BE2C (cell line): ENCODE measurements around the gene CRISP2.

Experiments
- DNase-seq: peaks from one replicate; pipeline ENCODE4 v3.0.0-alpha.2; 2020
- H3K27me3 ChIP-seq: fragments of 250-450 bp; sonication (Bioruptor Pico); 2 replicates; pipeline ENCODE4 v1.5.1; 2020; ENCODE audit warnings: mild to moderate bottlenecking
- H3K36me3 ChIP-seq: fragments of 250-450 bp; sonication (Bioruptor Pico); 2 replicates; pipeline ENCODE4 v1.5.1; 2020; ENCODE audit warnings: mild to moderate bottlenecking
- H3K4me1 ChIP-seq: fragments of 250-450 bp; sonication (Bioruptor Pico); 2 replicates; pipeline ENCODE4 v1.5.1; 2020
- H3K4me3 ChIP-seq: 2 replicates; pipeline ENCODE4 v1.5.1; 2011; ENCODE audit warnings: low read depth, low read length
- H3K9me3 ChIP-seq: fragments of 250-450 bp; sonication (Bioruptor Pico); 2 replicates; pipeline ENCODE4 v1.5.1; 2020
- CTCF ChIP-seq: IDR thresholded peaks from 2 replicates; pipeline ENCODE4 v1.5.1; 2012; ENCODE audit warnings: mild to moderate bottlenecking, low read depth, low read length

Gene CRISP2

GRCh38 chr6:49649988-49650387, 63.4 kb downstream of the CRISP2 start:
- no peak for DNase-seq
- no peaks in the 10 kb centered on the region for H3K9me3 ChIP-seq
- H3K4me3 ChIP-seq: no peak overlapping the region
- H3K36me3 ChIP-seq: no peaks in the 10 kb centered on the region
- no peaks in the 10 kb centered on the region for H3K4me1 ChIP-seq
- H3K27me3 ChIP-seq: no peaks in the 10 kb centered on the region
- no peak for TF ChIP-seq CTCF

GRCh38 chr6:49648036-49648435, 65.3 kb downstream of the CRISP2 start:
- H3K4me3 ChIP-seq: no peak overlapping the region
- H3K9me3 ChIP-seq: no peaks in the 10 kb centered on the region
- H3K27me3 ChIP-seq: no peaks in the 10 kb centered on the region
- H3K4me1 ChIP-seq: no peaks in the 10 kb centered on the region
- DNase-seq: no peak
- H3K36me3 ChIP-seq: no peaks in the 10 kb centered on the region
- no peak for TF ChIP-seq CTCF

- no peaks in the 10 kb centered on the region for H3K27me3 ChIP-seq
- TF ChIP-seq CTCF: no peak
- H3K4me3 ChIP-seq: no peak overlapping the region
- H3K9me3 ChIP-seq: no peaks in the 10 kb centered on the region
- no peak for DNase-seq
- no peaks in the 10 kb centered on the region for H3K4me1 ChIP-seq
- H3K36me3 ChIP-seq: no peaks in the 10 kb centered on the region
Measured at GRCh38 chr6:49647476-49647875, 65.9 kb downstream of the CRISP2 start.

- Histone ChIP-seq H3K36me3 (no peaks in the 10 kb centered on the region), H3K4me3 (no peak overlapping the region), H3K27me3 (no peaks in the 10 kb centered on the region), H3K9me3 (no peaks in the 10 kb centered on the region), H3K4me1 (no peaks in the 10 kb centered on the region)
- DNase-seq: no peak
- TF ChIP-seq CTCF: no peak
Measured at GRCh38 chr6:49646942-49647341, 66.4 kb downstream of the CRISP2 start.

- TF ChIP-seq CTCF: no peak
- Histone ChIP-seq H3K36me3 (no peaks in the 10 kb centered on the region), H3K9me3 (no peaks in the 10 kb centered on the region), H3K27me3 (no peaks in the 10 kb centered on the region), H3K4me3 (no peak overlapping the region), H3K4me1 (no peaks in the 10 kb centered on the region)
- DNase-seq: no peak
Measured at GRCh38 chr6:49646130-49646824, 67.1 kb downstream of the CRISP2 start.

- H3K27me3 ChIP-seq: no peaks in the 10 kb centered on the region
- DNase-seq: no peak
- H3K4me3 ChIP-seq: no peak overlapping the region
- no peaks in the 10 kb centered on the region for H3K4me1 ChIP-seq
- no peaks in the 10 kb centered on the region for H3K36me3 ChIP-seq
- no peaks in the 10 kb centered on the region for H3K9me3 ChIP-seq
- no peak for TF ChIP-seq CTCF
Measured at GRCh38 chr6:49645139-49645538, 68.2 kb downstream of the CRISP2 start.
